B cell (primary cell): ENCODE results near the gene ANKDD1B. TPM values are rescaled to one million over a fixed set of nuclear protein-coding genes. Genes with fewer than 3 reads are reported as not detected.

ENCODE experiments used
- ATAC-seq: fragments of 200-7000 bp; cut with Tn5 transposase; one replicate; pipeline ENCODE4 v1.10.0; 2021; ENCODE audit warnings: low read depth, mild to moderate bottlenecking, moderate number of reproducible peaks, moderate library complexity
- CTCF ChIA-PET: fragments of 350-600 bp; sonication (Branson Sonifier 250); formaldehyde crosslinking; loops from one replicate; lab custom pipeline; 2021; ENCODE audit warnings: antibody characterized with exemption, inconsistent platforms; lab: Charles Lee
- POLR2A ChIA-PET: fragments of 350-600 bp; sonication (Branson Sonifier 250); formaldehyde crosslinking; loops from one replicate; lab custom pipeline; 2021; ENCODE audit warnings: antibody characterized with exemption; lab: Charles Lee
- DNase-seq: peaks from one replicate; pipeline ENCODE4 v3.0.0; 2013
- H2AFZ ChIP-seq: 2 replicates; pipeline ENCODE4 v1.6.1; 2012; ENCODE audit warnings: mild to moderate bottlenecking, low read depth, low read length; ENCODE audit not compliant: insufficient read depth, poor library complexity, severe bottlenecking
- H3K27ac ChIP-seq, 2 donors: 1 replicate in 1 of 2; 2 replicates in 1 of 2; pipeline ENCODE4 v1.5.1; 2012 to 2013; ENCODE audit warnings: low read length in 2 of 2, mild to moderate bottlenecking in 2 of 2, moderate library complexity in 1 of 2
- H3K27me3 ChIP-seq, 4 experiments: fragments of 200-600 bp in 1 of 4; sonication (generic) in 1 of 4; replicated peaks in 1 of 4; 1 replicate in 2 of 4; 2 replicates in 2 of 4; pipeline versions ENCODE4 v1.6.1 to v1.7.0; 2013 to 2016; ENCODE audit warnings: low read length in 3 of 4, mild to moderate bottlenecking in 2 of 4, mixed read lengths in 1 of 4, moderate library complexity in 1 of 4; ENCODE audit not compliant: insufficient read depth in 4 of 4, control insufficient read depth in 3 of 4; ENCODE audit errors: control extremely low read depth in 1 of 4
- H3K36me3 ChIP-seq, 2 experiments: replicated peaks in 1 of 2; 1 replicate in 1 of 2; 2 replicates in 1 of 2; pipeline versions ENCODE4 v1.6.1 to v1.7.1; 2013; ENCODE audit warnings: low read length in 1 of 2; ENCODE audit not compliant: insufficient read depth in 2 of 2, control insufficient read depth in 1 of 2; ENCODE audit errors: control extremely low read depth in 1 of 2, extremely low read depth in 1 of 2
- H3K4me1 ChIP-seq, 2 donors: fragments of 200-600 bp in 1 of 2; sonication (generic) in 1 of 2; 1 replicate in 1 of 2; 2 replicates in 1 of 2; pipeline versions ENCODE4 v1.5.1 to v1.6.1; 2013 to 2017; ENCODE audit warnings: low read length in 2 of 2; ENCODE audit not compliant: control insufficient read depth in 2 of 2, insufficient read depth in 2 of 2
- H3K4me2 ChIP-seq: replicated peaks from 2 replicates; pipeline ENCODE3; 2012; ENCODE audit warnings: mild to moderate bottlenecking, low read depth, low read length; ENCODE audit not compliant: poor library complexity, severe bottlenecking
- H3K4me3 ChIP-seq, 5 experiments: fragments of 200-600 bp in 1 of 5; sonication (generic) in 1 of 5; 1 replicate in 3 of 5; 2 replicates in 2 of 5; pipeline versions ENCODE4 v1.5.1 to v1.7.0; 2011 to 2016; ENCODE audit warnings: low read length in 4 of 5, mild to moderate bottlenecking in 4 of 5, low read depth in 2 of 5, control low read depth in 1 of 5, moderate library complexity in 1 of 5; ENCODE audit not compliant: insufficient read depth in 1 of 5; ENCODE audit errors: control extremely low read depth in 1 of 5, extremely low read depth in 1 of 5
- H3K79me2 ChIP-seq: fragments of 200-600 bp; sonication (generic); one replicate; pipeline ENCODE4 v1.6.0; 2016; ENCODE audit warnings: low read length; ENCODE audit not compliant: control insufficient read depth, insufficient read depth
- H3K9ac ChIP-seq: fragments of 200-600 bp; sonication (generic); 2 replicates; pipeline ENCODE4 v1.6.1; 2017; ENCODE audit warnings: mild to moderate bottlenecking, low read length, moderate library complexity
- H3K9me3 ChIP-seq, 3 donors: one replicate each; pipeline versions ENCODE4 v1.6.1 to v1.7.1; 2013; ENCODE audit warnings: low read length in 2 of 3; ENCODE audit not compliant: control insufficient read depth in 2 of 3, insufficient read depth in 1 of 3; ENCODE audit errors: control extremely low read depth in 1 of 3
- H4K20me1 ChIP-seq: 2 replicates; pipeline ENCODE4 v1.6.0; 2012; ENCODE audit warnings: mild to moderate bottlenecking, low read length; ENCODE audit not compliant: insufficient read depth, control insufficient read depth, poor library complexity, severe bottlenecking
- H3K27ac Mint-ChIP-seq: one replicate; pipeline ENCODE4 v1.8.0; 2021; ENCODE audit warnings: mixed read lengths
- H3K27me3 Mint-ChIP-seq: one replicate; pipeline ENCODE4 v1.8.0; 2021; ENCODE audit warnings: mixed read lengths
- H3K4me1 Mint-ChIP-seq: one replicate; pipeline ENCODE4 v1.8.0; 2021; ENCODE audit warnings: mixed read lengths
- H3K4me3 Mint-ChIP-seq: one replicate; pipeline ENCODE4 v1.8.0; 2021; ENCODE audit warnings: mixed read lengths
- H3K9me3 Mint-ChIP-seq: one replicate; pipeline ENCODE4 v1.8.0; 2022; ENCODE audit warnings: mixed read lengths; ENCODE audit not compliant: insufficient read depth
- EZH2 ChIP-seq: IDR thresholded peaks from 2 replicates; pipeline ENCODE4 v1.6.1; 2012; ENCODE audit warnings: borderline replicate concordance, low read depth, mild to moderate bottlenecking, moderate library complexity, low read length; ENCODE audit not compliant: insufficient read depth, poor library complexity, severe bottlenecking
- WGBS: methylation state at CpG from one replicate; pipeline ENCODE4 v1.1.5; 2013; ENCODE audit warnings: missing lambda C conversion rate; ENCODE audit not compliant: insufficient coverage; 5-methylcytosine and 5-hydroxymethylcytosine counted together
- intact Hi-C: fragments of 100-400 bp; cut with micrococcal nuclease; formaldehyde crosslinking; loops from one replicate; pipeline ENCODE4 v1.10.0; 2022
- polyA plus RNA-seq: library from polyadenylated mRNA; depleted of rRNA; stranded (reverse); fragments of >200 nt; gene quantifications from 2 replicates; pipeline ENCODE4 v1.2.3, GENCODE V29; 2012
- total RNA-seq, 2 donors: library from RNA; stranded (reverse); fragments of 120-200 nt in 1 of 2; gene quantifications; 1 replicate in 1 of 2; 2 replicates in 1 of 2; pipeline versions ENCODE4 v1.2.3 to v1.2.4, GENCODE V29; 2013 to 2022
- TF ChIP-seq, protein P1 (sequence below): fragments of 200-600 bp; IDR thresholded peaks from one replicate; pipeline ENCODE4 v1.8.0; 2022; ENCODE audit warnings: antibody characterized with exemption, mild to moderate bottlenecking

ANKDD1B gene
- total and polyA plus RNA-seq, 2 donors (not counting 1 experiment from before 2014, with no cell fraction given): 0.30 to 1.1 TPM

DNA sequence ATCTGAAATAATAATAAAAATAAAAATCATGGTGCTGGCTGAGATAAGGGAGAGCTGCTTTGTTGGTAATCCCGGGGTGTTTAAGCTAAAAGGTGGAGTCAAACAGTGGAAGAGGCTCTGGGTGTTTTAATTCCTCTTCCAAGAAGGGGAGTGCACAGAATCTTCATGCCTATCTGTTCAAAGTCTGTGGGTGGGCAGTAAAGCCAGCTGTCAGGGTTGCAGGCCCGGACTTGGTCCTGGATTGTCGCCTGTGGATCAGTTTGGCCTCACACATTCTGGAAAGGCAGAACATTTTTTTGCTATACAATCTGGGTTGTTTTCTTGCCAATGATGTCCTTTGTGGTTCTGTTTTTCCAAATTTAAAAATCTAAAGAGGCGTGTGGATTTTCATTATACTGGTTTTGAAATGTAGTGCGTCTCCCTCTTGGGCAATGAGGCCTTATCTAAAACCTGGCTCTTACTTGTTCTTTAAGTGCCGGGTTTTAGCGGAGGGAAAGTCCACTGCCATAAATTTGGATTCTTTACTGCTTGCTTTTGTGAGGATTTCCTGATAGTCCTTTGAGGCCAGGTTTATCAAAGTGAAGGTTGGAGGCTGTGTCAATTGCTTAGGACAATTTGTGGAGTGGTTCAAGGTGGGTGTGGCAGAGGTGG is 5.8 kb downstream of the ANKDD1B start:
- ATAC-seq (no peak), DNase-seq (no peak)
- H3K27ac Mint-ChIP-seq: no peak overlapping the region
- Histone ChIP-seq H3K4me3 (no peak overlapping the region), H3K36me3 (no peaks in the 10 kb centered on the region), H3K27ac (no peak overlapping the region), H4K20me1 (no peaks in the 10 kb centered on the region), H3K9ac (no peak overlapping the region), H3K4me2 (no peak overlapping the region), H3K9me3 (no peaks in the 10 kb centered on the region), H3K27me3 (peaks cover 0 to 4% (median 2%) of the 10 kb centered on the region in 4 experiments), H3K79me2 (no peaks in the 10 kb centered on the region), H2AFZ (no peak overlapping the region), H3K4me1 (no peaks in the 10 kb centered on the region)
- intact Hi-C loops: no loop called here
- no peaks in the 10 kb centered on the region for H3K27me3 Mint-ChIP-seq
- TF ChIP-seq, protein P1, sequence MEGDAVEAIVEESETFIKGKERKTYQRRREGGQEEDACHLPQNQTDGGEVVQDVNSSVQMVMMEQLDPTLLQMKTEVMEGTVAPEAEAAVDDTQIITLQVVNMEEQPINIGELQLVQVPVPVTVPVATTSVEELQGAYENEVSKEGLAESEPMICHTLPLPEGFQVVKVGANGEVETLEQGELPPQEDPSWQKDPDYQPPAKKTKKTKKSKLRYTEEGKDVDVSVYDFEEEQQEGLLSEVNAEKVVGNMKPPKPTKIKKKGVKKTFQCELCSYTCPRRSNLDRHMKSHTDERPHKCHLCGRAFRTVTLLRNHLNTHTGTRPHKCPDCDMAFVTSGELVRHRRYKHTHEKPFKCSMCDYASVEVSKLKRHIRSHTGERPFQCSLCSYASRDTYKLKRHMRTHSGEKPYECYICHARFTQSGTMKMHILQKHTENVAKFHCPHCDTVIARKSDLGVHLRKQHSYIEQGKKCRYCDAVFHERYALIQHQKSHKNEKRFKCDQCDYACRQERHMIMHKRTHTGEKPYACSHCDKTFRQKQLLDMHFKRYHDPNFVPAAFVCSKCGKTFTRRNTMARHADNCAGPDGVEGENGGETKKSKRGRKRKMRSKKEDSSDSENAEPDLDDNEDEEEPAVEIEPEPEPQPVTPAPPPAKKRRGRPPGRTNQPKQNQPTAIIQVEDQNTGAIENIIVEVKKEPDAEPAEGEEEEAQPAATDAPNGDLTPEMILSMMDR: no peak
- no peaks in the 10 kb centered on the region for H3K4me1 Mint-ChIP-seq
- H3K4me3 Mint-ChIP-seq: no peak overlapping the region
- no peaks in the 10 kb centered on the region for H3K9me3 Mint-ChIP-seq
- ChIA-PET POLR2A (no interaction called here), CTCF (no interaction called here)
- WGBS: 97% methylated on average over 7 of the region's 7 CpGs

DNA sequence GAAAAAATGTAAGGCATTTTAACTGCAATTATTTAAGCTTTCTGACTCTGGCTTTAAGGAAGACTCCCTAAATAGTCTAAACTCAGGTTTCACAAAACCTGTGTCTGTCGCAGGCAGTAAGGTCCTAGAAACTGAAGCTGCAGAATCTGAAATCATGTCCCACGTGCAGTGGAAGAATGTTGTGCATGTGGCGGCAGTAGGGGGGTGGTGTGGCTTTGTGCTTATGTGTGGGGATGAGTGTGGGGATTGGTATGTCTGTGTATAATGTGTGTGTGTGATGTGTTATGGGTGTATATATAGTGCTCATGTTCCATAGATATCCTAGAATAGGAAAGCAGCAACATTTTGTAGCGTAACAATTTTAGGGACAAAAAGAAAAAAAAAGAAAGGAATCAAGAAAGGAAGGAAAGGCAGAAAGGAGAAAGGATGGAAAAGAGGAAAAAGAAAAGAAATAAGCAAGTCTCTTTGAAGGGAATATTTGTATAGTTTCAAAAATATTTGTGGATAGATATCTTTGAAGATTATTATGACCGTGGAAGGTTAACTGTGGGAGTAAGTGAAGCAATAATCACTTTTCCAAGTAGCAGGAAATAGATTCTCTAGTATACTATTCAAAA is 6.6 kb downstream of the ANKDD1B start:
- H3K9me3 ChIP-seq: no peaks in the 10 kb centered on the region
- no peak for DNase-seq
- intact Hi-C loops: no loop called here
- no peaks in the 10 kb centered on the region for H4K20me1 ChIP-seq
- no peaks in the 10 kb centered on the region for H3K9me3 Mint-ChIP-seq
- ATAC-seq: no peak
- no peaks in the 10 kb centered on the region for H3K4me1 ChIP-seq
- no peaks in the 10 kb centered on the region for H3K27me3 Mint-ChIP-seq
- CTCF ChIA-PET: no interaction called here
- no peak overlapping the region for H3K9ac ChIP-seq
- no peak overlapping the region for H2AFZ ChIP-seq
- WGBS: 98% methylated on average over 4 of the region's 5 CpGs
- H3K27me3 ChIP-seq: no peaks in the 10 kb centered on the region
- POLR2A ChIA-PET: no interaction called here
- H3K27ac Mint-ChIP-seq: no peak overlapping the region
- H3K4me3 Mint-ChIP-seq: no peak overlapping the region
- no peaks in the 10 kb centered on the region for H3K4me1 Mint-ChIP-seq
- no peak overlapping the region for H3K4me2 ChIP-seq
- TF ChIP-seq, protein P1: no peak
- TF ChIP-seq EZH2: no peak
- H3K36me3 ChIP-seq: no peaks in the 10 kb centered on the region
- no peak overlapping the region for H3K27ac ChIP-seq
- no peaks in the 10 kb centered on the region for H3K79me2 ChIP-seq
- H3K4me3 ChIP-seq: no peak overlapping the region
